Panc1 (cell line): ENCODE measurements around the gene N4BP2L2.

ENCODE experiments used
- CTCF ChIP-seq: fragments of 450-650 bp; IDR thresholded peaks from 2 replicates; pipeline ENCODE4 v1.5.1; 2017; ENCODE audit warnings: mild to moderate bottlenecking
- POLR2AphosphoS5 ChIP-seq: IDR thresholded peaks from 2 replicates; pipeline ENCODE4 v1.6.1; 2012; ENCODE audit warnings: mild to moderate bottlenecking, low read depth, low read length, moderate library complexity
- REST ChIP-seq, 2 experiments: IDR thresholded peaks; 2 replicates each; pipeline ENCODE4 v1.6.1; 2011 to 2012; ENCODE audit warnings: low read depth in 2 of 2, control low read depth in 1 of 2, low read length in 1 of 2, mild to moderate bottlenecking in 1 of 2, moderate library complexity in 1 of 2; ENCODE audit not compliant: insufficient read depth in 1 of 2
- SIN3A ChIP-seq: IDR thresholded peaks from 2 replicates; pipeline ENCODE4 v1.6.1; 2012; ENCODE audit warnings: low read depth, mild to moderate bottlenecking, low read length, moderate library complexity, borderline replicate concordance; ENCODE audit not compliant: insufficient read depth
- TCF7L2 ChIP-seq: IDR thresholded peaks from 2 replicates; pipeline ENCODE4 v1.6.1; 2011; ENCODE audit warnings: mild to moderate bottlenecking, low read depth, low read length, inconsistent platforms

DNA sequence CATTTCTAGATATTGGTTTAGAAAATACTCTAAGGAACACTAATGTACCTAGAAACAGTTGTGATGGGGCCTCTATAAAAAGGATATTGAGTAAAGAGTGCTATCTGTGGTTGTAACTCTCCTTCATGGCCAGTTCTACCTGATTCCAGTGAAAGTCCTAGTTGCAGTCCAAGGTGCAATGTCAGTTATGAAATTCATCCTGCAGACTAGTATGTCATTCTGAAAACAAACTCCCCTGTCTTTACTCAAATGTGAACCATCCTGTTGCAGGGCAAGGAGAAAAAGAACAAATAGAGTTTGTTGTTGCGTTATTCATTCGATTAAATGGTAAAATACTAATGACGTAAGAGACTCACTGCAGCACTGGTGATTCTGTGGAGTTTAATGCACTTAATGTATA lies 92.4 kb downstream of the N4BP2L2 start:
- TF ChIP-seq CTCF (no peak), SIN3A (no peak), POLR2AphosphoS5 (no peak), REST (IDR thresholded peaks at IDR 0.05; ENCODE audit: insufficient read depth in 1 of 2, low read depth in 2 of 2, low read length in 1 of 2) (no peak), TCF7L2 (no peak)
